Measurements from ENCODE around the gene ADGRE3.

The ADGRE3 gene

DNA sequence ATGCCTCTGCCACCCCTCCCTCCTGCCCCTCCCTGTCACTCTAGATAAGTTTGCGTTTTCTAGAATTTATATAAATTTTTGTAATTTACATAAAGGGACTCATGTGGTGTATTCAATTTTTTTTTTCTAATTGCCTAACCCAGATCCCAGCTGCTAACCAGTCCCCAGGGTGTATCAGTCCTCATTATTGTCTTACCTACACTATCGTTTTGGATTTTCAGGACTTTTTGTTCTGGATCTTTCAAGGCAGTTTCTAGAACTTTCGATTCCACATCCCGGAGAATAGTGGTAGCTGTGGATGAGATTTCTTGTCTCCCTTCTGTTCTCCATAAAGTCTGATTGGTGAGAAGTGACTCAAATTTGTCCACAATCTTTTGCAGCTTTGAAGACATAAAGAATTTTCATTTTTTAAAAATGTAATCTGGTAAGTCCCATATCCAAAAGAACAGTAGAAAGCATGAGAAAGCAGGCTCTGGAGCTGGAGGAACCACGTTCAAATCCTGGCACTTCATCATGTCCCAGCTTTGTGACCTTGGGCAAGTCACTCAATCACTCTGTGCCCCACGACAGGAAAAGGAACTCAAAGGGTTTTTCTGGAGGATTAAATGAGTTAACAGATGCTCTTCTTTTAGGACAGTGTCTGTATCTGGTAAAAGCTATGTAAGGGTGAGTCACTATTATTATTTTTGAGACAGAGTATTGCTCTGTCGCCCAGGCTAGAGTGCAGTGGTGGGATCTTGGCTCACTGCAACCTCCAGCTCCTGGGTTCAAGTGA lies 19.7 kb downstream of the ADGRE3 start:
- Histone ChIP-seq H3K36me3 (no peaks in the 10 kb centered on the region), H3K4me3 (no peak overlapping the region), H3K4me1 (no peaks in the 10 kb centered on the region), H3K27me3 (peaks cover 0 to 10% of the 10 kb centered on the region in 2 donors), H3K27ac (no peak overlapping the region), H3K9me3 (no peaks in the 10 kb centered on the region)
- DNase-seq, result no peak
- TF ChIP-seq, protein P1, sequence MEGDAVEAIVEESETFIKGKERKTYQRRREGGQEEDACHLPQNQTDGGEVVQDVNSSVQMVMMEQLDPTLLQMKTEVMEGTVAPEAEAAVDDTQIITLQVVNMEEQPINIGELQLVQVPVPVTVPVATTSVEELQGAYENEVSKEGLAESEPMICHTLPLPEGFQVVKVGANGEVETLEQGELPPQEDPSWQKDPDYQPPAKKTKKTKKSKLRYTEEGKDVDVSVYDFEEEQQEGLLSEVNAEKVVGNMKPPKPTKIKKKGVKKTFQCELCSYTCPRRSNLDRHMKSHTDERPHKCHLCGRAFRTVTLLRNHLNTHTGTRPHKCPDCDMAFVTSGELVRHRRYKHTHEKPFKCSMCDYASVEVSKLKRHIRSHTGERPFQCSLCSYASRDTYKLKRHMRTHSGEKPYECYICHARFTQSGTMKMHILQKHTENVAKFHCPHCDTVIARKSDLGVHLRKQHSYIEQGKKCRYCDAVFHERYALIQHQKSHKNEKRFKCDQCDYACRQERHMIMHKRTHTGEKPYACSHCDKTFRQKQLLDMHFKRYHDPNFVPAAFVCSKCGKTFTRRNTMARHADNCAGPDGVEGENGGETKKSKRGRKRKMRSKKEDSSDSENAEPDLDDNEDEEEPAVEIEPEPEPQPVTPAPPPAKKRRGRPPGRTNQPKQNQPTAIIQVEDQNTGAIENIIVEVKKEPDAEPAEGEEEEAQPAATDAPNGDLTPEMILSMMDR (IDR thresholded peaks at IDR 0.05), result no peak
- intact Hi-C loops (cut with DNase I; ENCODE audit: low total_unique reads), result no loop called here

DNA sequence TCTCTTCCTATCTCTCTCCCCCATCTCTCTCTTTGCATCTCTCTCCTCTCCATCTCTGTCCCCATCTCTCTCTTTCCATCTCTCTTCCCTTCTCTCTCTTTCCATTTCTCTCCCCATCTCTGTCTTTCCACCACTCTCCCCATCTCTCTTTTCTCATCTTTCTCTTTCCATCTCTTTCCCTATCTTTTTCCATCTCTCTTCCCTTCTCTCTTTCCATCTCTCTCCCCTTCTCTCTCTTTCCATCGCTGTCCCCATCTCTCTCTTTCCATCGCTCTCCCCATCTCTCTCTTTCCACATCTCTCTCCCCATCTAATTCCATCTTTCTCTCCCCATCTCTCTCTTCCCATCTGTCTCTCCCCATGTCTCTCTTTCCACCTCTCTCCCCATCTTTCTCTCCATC lies 24.5 kb downstream of the ADGRE3 start:
- no peak for DNase-seq

DNA sequence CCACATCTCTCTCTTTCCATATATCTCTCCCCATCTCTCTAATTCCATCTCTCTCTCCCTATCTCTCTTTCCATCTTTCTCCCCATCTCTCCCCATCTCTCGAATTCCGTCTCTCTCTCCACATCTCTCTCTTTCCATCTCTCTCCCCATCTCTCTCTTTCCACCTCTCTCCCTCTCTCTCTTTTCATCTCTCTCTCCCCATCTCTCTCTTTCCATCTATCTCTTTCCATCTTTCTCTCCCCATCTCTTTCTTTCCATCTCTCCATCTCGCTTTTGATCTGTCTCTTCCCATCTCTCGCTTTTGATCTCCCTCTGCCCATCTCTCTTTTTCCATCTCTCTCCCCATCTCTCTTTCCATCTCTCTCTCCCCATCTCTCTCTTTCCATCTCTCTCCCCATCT lies 25.6 kb downstream of the ADGRE3 start:
- no peak overlapping the region for H3K27ac ChIP-seq
- TF ChIP-seq, protein P1 (IDR thresholded peaks at IDR 0.05), result no peak
- DNase-seq, result no peak
- H3K27me3 ChIP-seq, result peaks cover 0 to 15% of the 10 kb centered on the region in 2 donors
- intact Hi-C loops (cut with DNase I; ENCODE audit: low total_unique reads), result no loop called here
- no peak overlapping the region for H3K4me3 ChIP-seq
- H3K4me1 ChIP-seq, result no peaks in the 10 kb centered on the region
- no peaks in the 10 kb centered on the region for H3K36me3 ChIP-seq
- no peaks in the 10 kb centered on the region for H3K9me3 ChIP-seq

More for the DNA sequence above, 24.5 kb downstream of the ADGRE3 start:
- TF ChIP-seq, protein P1 (IDR thresholded peaks at IDR 0.05), result no peak
- Histone ChIP-seq H3K27ac (no peak overlapping the region), H3K4me3 (no peak overlapping the region), H3K9me3 (no peaks in the 10 kb centered on the region), H3K4me1 (no peaks in the 10 kb centered on the region), H3K36me3 (no peaks in the 10 kb centered on the region), H3K27me3 (peaks cover 0 to 15% of the 10 kb centered on the region in 2 donors)
- intact Hi-C loops (cut with DNase I; ENCODE audit: low total_unique reads), result no loop called here

DNA sequence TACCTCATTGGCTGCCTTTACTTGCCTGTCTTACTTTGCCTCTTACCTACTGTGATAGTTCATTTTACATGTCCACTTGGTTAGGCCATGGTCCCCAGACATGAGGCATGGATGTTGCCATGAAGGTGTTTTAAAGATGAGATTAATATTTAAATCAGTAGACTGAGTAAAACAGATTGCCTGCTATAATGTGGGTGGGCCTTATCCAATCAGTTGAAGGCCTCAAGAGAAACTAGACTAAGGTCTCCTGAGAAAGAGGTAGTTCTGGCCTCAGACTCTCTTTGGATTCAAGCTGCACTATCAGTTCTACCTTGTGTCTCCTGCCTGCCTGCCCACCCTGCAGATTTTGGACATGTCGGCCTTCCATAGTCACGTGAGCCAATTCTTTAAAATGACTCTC lies 26.1 kb downstream of the ADGRE3 start:
- TF ChIP-seq, protein P1 (IDR thresholded peaks at IDR 0.05), result no peak
- Histone ChIP-seq H3K4me3 (no peak overlapping the region), H3K9me3 (no peaks in the 10 kb centered on the region), H3K36me3 (no peaks in the 10 kb centered on the region), H3K27ac (no peak overlapping the region), H3K4me1 (no peaks in the 10 kb centered on the region), H3K27me3 (peaks cover 0 to 15% of the 10 kb centered on the region in 2 donors)
- intact Hi-C loops (cut with DNase I; ENCODE audit: low total_unique reads), result no loop called here
- DNase-seq, result no peak

DNA sequence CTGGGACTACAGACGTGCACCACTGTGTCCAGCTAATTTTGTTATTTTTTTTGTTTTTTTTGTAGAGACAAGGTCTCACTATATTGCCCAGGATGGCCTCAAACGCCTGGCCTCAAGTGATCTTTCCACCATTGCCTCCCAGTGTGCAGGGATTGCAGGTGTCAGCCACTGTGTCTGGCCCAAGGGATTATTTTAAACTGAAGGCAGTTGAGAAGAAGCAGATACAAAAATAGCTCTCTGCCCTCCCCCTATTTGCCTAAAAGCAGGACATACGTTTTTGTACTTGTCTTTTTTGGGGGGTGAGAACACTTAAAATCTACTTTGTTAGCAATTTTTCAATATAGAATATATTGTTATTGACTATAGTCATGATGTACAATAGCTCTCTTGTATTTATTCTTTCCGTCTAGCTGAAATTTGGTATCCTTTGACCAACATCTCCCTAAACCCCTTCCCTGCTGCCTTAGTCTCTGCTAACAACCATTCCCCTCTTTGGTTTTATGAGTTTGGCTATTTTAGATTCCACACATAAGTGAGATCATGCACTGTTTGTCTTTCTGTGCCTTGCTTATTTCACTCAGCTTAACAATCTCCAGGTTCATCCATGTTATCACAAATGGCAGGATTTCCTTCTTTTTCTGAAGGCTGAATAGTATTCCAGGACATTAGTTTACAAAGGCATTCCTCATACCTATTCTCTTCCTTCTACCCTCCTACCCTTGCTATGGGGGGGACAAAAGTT lies 34.9 kb downstream of the ADGRE3 start:
- Histone ChIP-seq H3K9me3 (peaks cover 0 to 14% (median 11%) of the 10 kb centered on the region in 3 donors), H3K4me3 (no peak overlapping the region), H3K27ac (no peak overlapping the region), H3K4me1 (no peaks in the 10 kb centered on the region), H3K36me3 (no peaks in the 10 kb centered on the region), H3K27me3 (peaks cover 0 to 8% of the 10 kb centered on the region in 2 donors)
- TF ChIP-seq, protein P1 (IDR thresholded peaks at IDR 0.05), result no peak
- intact Hi-C loops (cut with DNase I; ENCODE audit: low total_unique reads), result no loop called here
- no peak for DNase-seq
